B cell (primary cell): ENCODE results near the gene MKRN2. TPM values are rescaled to one million over a fixed set of nuclear protein-coding genes. Genes with fewer than 3 reads are reported as not detected.
A peak's percentile ranks its signal among the peaks of the same experiment; 100 is the strongest.

ENCODE experiments used
- ATAC-seq: fragments of 200-7000 bp; cut with Tn5 transposase; one replicate; pipeline ENCODE4 v1.10.0; 2021; ENCODE audit warnings: low read depth, mild to moderate bottlenecking, moderate number of reproducible peaks, moderate library complexity
- CTCF ChIA-PET: fragments of 350-600 bp; sonication (Branson Sonifier 250); formaldehyde crosslinking; loops from one replicate; lab custom pipeline; 2021; ENCODE audit warnings: antibody characterized with exemption, inconsistent platforms; lab: Charles Lee
- POLR2A ChIA-PET: fragments of 350-600 bp; sonication (Branson Sonifier 250); formaldehyde crosslinking; loops from one replicate; lab custom pipeline; 2021; ENCODE audit warnings: antibody characterized with exemption; lab: Charles Lee
- DNase-seq: peaks from one replicate; pipeline ENCODE4 v3.0.0; 2013
- H2AFZ ChIP-seq: 2 replicates; pipeline ENCODE4 v1.6.1; 2012; ENCODE audit warnings: mild to moderate bottlenecking, low read depth, low read length; ENCODE audit not compliant: insufficient read depth, poor library complexity, severe bottlenecking
- H3K27ac ChIP-seq, 2 donors: 1 replicate in 1 of 2; 2 replicates in 1 of 2; pipeline ENCODE4 v1.5.1; 2012 to 2013; ENCODE audit warnings: low read length in 2 of 2, mild to moderate bottlenecking in 2 of 2, moderate library complexity in 1 of 2
- H3K27me3 ChIP-seq, 4 experiments: fragments of 200-600 bp in 1 of 4; sonication (generic) in 1 of 4; replicated peaks in 1 of 4; 1 replicate in 2 of 4; 2 replicates in 2 of 4; pipeline versions ENCODE4 v1.6.1 to v1.7.0; 2013 to 2016; ENCODE audit warnings: low read length in 3 of 4, mild to moderate bottlenecking in 2 of 4, mixed read lengths in 1 of 4, moderate library complexity in 1 of 4; ENCODE audit not compliant: insufficient read depth in 4 of 4, control insufficient read depth in 3 of 4; ENCODE audit errors: control extremely low read depth in 1 of 4
- H3K36me3 ChIP-seq, 2 experiments: replicated peaks in 1 of 2; 1 replicate in 1 of 2; 2 replicates in 1 of 2; pipeline versions ENCODE4 v1.6.1 to v1.7.1; 2013; ENCODE audit warnings: low read length in 1 of 2; ENCODE audit not compliant: insufficient read depth in 2 of 2, control insufficient read depth in 1 of 2; ENCODE audit errors: control extremely low read depth in 1 of 2, extremely low read depth in 1 of 2
- H3K4me1 ChIP-seq, 2 donors: fragments of 200-600 bp in 1 of 2; sonication (generic) in 1 of 2; 1 replicate in 1 of 2; 2 replicates in 1 of 2; pipeline versions ENCODE4 v1.5.1 to v1.6.1; 2013 to 2017; ENCODE audit warnings: low read length in 2 of 2; ENCODE audit not compliant: control insufficient read depth in 2 of 2, insufficient read depth in 2 of 2
- H3K4me2 ChIP-seq: replicated peaks from 2 replicates; pipeline ENCODE3; 2012; ENCODE audit warnings: mild to moderate bottlenecking, low read depth, low read length; ENCODE audit not compliant: poor library complexity, severe bottlenecking
- H3K4me3 ChIP-seq, 5 experiments: fragments of 200-600 bp in 1 of 5; sonication (generic) in 1 of 5; 1 replicate in 3 of 5; 2 replicates in 2 of 5; pipeline versions ENCODE4 v1.5.1 to v1.7.0; 2011 to 2016; ENCODE audit warnings: low read length in 4 of 5, mild to moderate bottlenecking in 4 of 5, low read depth in 2 of 5, control low read depth in 1 of 5, moderate library complexity in 1 of 5; ENCODE audit not compliant: insufficient read depth in 1 of 5; ENCODE audit errors: control extremely low read depth in 1 of 5, extremely low read depth in 1 of 5
- H3K79me2 ChIP-seq: fragments of 200-600 bp; sonication (generic); one replicate; pipeline ENCODE4 v1.6.0; 2016; ENCODE audit warnings: low read length; ENCODE audit not compliant: control insufficient read depth, insufficient read depth
- H3K9ac ChIP-seq: fragments of 200-600 bp; sonication (generic); 2 replicates; pipeline ENCODE4 v1.6.1; 2017; ENCODE audit warnings: mild to moderate bottlenecking, low read length, moderate library complexity
- H3K9me3 ChIP-seq, 3 donors: one replicate each; pipeline versions ENCODE4 v1.6.1 to v1.7.1; 2013; ENCODE audit warnings: low read length in 2 of 3; ENCODE audit not compliant: control insufficient read depth in 2 of 3, insufficient read depth in 1 of 3; ENCODE audit errors: control extremely low read depth in 1 of 3
- H4K20me1 ChIP-seq: 2 replicates; pipeline ENCODE4 v1.6.0; 2012; ENCODE audit warnings: mild to moderate bottlenecking, low read length; ENCODE audit not compliant: insufficient read depth, control insufficient read depth, poor library complexity, severe bottlenecking
- H3K27ac Mint-ChIP-seq: one replicate; pipeline ENCODE4 v1.8.0; 2021; ENCODE audit warnings: mixed read lengths
- H3K27me3 Mint-ChIP-seq: one replicate; pipeline ENCODE4 v1.8.0; 2021; ENCODE audit warnings: mixed read lengths
- H3K4me1 Mint-ChIP-seq: one replicate; pipeline ENCODE4 v1.8.0; 2021; ENCODE audit warnings: mixed read lengths
- H3K4me3 Mint-ChIP-seq: one replicate; pipeline ENCODE4 v1.8.0; 2021; ENCODE audit warnings: mixed read lengths
- H3K9me3 Mint-ChIP-seq: one replicate; pipeline ENCODE4 v1.8.0; 2022; ENCODE audit warnings: mixed read lengths; ENCODE audit not compliant: insufficient read depth
- CTCF ChIP-seq: fragments of 200-600 bp; IDR thresholded peaks from one replicate; pipeline ENCODE4 v1.8.0; 2022; ENCODE audit warnings: antibody characterized with exemption, mild to moderate bottlenecking
- EZH2 ChIP-seq: IDR thresholded peaks from 2 replicates; pipeline ENCODE4 v1.6.1; 2012; ENCODE audit warnings: borderline replicate concordance, low read depth, mild to moderate bottlenecking, moderate library complexity, low read length; ENCODE audit not compliant: insufficient read depth, poor library complexity, severe bottlenecking
- WGBS: methylation state at CpG from one replicate; pipeline ENCODE4 v1.1.5; 2013; ENCODE audit warnings: missing lambda C conversion rate; ENCODE audit not compliant: insufficient coverage; 5-methylcytosine and 5-hydroxymethylcytosine counted together
- intact Hi-C: fragments of 100-400 bp; cut with micrococcal nuclease; formaldehyde crosslinking; loops from one replicate; pipeline ENCODE4 v1.10.0; 2022
- polyA plus RNA-seq: library from polyadenylated mRNA; depleted of rRNA; stranded (reverse); fragments of >200 nt; gene quantifications from 2 replicates; pipeline ENCODE4 v1.2.3, GENCODE V29; 2012
- total RNA-seq, 2 donors: library from RNA; stranded (reverse); fragments of 120-200 nt in 1 of 2; gene quantifications; 1 replicate in 1 of 2; 2 replicates in 1 of 2; pipeline versions ENCODE4 v1.2.3 to v1.2.4, GENCODE V29; 2013 to 2022

Gene MKRN2
- total and polyA plus RNA-seq, 2 donors (not counting 1 experiment from before 2014, with no cell fraction given): 21.5 to 25.9 TPM

DNA sequence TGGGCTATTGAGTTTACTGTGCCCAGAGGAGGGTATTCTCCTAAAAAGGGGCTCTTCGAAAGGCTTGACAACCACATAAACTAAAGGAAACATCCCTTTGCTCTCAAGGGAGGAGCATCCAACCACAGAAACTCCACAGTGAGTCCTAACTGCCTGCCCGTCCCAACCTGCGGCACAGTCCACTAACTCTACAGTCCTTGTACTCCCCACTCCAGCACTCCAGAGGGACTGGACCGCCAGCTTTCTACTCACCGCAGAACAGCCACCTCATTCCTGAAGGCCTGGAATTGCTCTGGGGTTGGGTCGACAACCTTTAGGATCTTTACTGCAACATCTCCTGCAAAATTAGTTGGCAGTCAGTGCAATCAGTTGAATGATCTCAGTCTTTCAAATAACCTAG is 34.6 kb downstream of the MKRN2 start:
- no peak for TF ChIP-seq CTCF
- no peak for TF ChIP-seq EZH2
- ATAC-seq (no peak), DNase-seq (no peak)
- no peaks in the 10 kb centered on the region for H3K27me3 Mint-ChIP-seq
- H3K4me3 Mint-ChIP-seq: no peak overlapping the region
- Histone ChIP-seq H3K36me3 (peaks cover 0 to 68% of the 10 kb centered on the region in 2 experiments), H3K79me2 (peaks cover 4% of the 10 kb centered on the region), H3K4me1 (peaks cover 12 to 15% of the 10 kb centered on the region in 2 donors), H2AFZ (no peak overlapping the region), H3K9me3 (no peaks in the 10 kb centered on the region), H3K27ac (peak overlapping the region in 1 of 2 donors; percentile 61), H3K27me3 (no peaks in the 10 kb centered on the region), H3K4me2 (no peak overlapping the region), H4K20me1 (no peaks in the 10 kb centered on the region), H3K9ac (no peak overlapping the region), H3K4me3 (no peak overlapping the region)
- intact Hi-C loops: no loop called here
- peaks cover 22% of the 10 kb centered on the region for H3K4me1 Mint-ChIP-seq
- H3K9me3 Mint-ChIP-seq: no peaks in the 10 kb centered on the region
- ChIA-PET CTCF (no interaction called here), POLR2A (no interaction called here)
- H3K27ac Mint-ChIP-seq: peak overlapping the region; percentile 46
- 65% methylated on average over 5 of the region's 6 CpGs for WGBS

- Histone ChIP-seq H4K20me1 (no peaks in the 10 kb centered on the region), H3K4me2 (no peak overlapping the region), H3K27ac (no peak overlapping the region), H3K9me3 (no peaks in the 10 kb centered on the region), H3K36me3 (peaks cover 0 to 69% of the 10 kb centered on the region in 2 experiments), H3K27me3 (no peaks in the 10 kb centered on the region), H3K79me2 (peaks cover 4% of the 10 kb centered on the region), H3K4me3 (no peak overlapping the region), H3K9ac (no peak overlapping the region), H2AFZ (no peak overlapping the region), H3K4me1 (peaks cover 12 to 15% of the 10 kb centered on the region in 2 donors)
- ChIA-PET POLR2A (no interaction called here), CTCF (interaction anchor here (0.8 kb wide), 1 partner anchor 988 kb away, joined by 3 read pairs; no protein-coding TSS in a partner anchor)
- TF ChIP-seq EZH2 (no peak), CTCF (no peak)
- Mint-ChIP-seq H3K27ac (peak overlapping the region; percentile 46), H3K27me3 (no peaks in the 10 kb centered on the region), H3K4me3 (no peak overlapping the region), H3K4me1 (peaks cover 21% of the 10 kb centered on the region), H3K9me3 (no peaks in the 10 kb centered on the region)
- WGBS: 100% methylated on average over 3 of the region's 4 CpGs
- DNase-seq: no peak
- ATAC-seq: no peak
- intact Hi-C loops: no loop called here
Measured at GRCh38 chr3:12591997-12592715, 35.3 kb downstream of the MKRN2 start.
